ENCODE data around the gene ACTL7B.
"Not testable (repeated sequence)": the region's sequence is repeated elsewhere in the genome, so short reads cannot be mapped to it uniquely, and the experiment has no call there.

ACTL7B gene, protein sequence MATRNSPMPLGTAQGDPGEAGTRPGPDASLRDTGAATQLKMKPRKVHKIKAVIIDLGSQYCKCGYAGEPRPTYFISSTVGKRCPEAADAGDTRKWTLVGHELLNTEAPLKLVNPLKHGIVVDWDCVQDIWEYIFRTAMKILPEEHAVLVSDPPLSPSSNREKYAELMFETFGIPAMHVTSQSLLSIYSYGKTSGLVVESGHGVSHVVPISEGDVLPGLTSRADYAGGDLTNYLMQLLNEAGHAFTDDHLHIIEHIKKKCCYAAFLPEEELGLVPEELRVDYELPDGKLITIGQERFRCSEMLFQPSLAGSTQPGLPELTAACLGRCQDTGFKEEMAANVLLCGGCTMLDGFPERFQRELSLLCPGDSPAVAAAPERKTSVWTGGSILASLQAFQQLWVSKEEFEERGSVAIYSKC

DNA sequence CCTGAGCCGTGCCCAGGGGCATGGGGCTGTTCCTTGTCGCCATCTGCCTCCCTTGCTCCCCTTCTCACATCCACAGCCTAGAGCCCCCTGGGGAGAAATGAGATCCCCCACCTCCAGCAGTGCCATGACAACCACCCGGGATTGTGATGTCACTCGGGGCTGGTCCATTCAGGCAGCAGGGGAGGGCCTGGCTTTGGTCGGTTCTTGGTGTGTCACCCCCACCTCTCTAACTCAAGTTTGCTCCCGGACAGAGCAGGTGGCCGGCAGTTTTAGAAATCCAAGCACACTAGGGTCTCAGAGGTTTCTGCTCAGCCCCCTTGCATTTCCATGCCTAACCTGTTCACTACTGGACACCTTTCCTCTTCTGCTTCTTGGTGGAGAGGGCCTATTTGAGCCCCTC lies at the start of gene ACTL7B:
Gene ACTL7B, minus strand, starts transcription at position 99 of the 400 bp plus-strand sequence. Its CDS starts 56 bp downstream, at position 43.
- H3K4me3 ChIP-seq (replicated peaks; ENCODE audit: low read depth, low read length): no peak within 1 kb of the TSS
- no peak for DNase-seq (ENCODE audit: extremely low read depth, low read depth)
- TF ChIP-seq, protein P1, sequence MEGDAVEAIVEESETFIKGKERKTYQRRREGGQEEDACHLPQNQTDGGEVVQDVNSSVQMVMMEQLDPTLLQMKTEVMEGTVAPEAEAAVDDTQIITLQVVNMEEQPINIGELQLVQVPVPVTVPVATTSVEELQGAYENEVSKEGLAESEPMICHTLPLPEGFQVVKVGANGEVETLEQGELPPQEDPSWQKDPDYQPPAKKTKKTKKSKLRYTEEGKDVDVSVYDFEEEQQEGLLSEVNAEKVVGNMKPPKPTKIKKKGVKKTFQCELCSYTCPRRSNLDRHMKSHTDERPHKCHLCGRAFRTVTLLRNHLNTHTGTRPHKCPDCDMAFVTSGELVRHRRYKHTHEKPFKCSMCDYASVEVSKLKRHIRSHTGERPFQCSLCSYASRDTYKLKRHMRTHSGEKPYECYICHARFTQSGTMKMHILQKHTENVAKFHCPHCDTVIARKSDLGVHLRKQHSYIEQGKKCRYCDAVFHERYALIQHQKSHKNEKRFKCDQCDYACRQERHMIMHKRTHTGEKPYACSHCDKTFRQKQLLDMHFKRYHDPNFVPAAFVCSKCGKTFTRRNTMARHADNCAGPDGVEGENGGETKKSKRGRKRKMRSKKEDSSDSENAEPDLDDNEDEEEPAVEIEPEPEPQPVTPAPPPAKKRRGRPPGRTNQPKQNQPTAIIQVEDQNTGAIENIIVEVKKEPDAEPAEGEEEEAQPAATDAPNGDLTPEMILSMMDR (IDR thresholded peaks at IDR 0.05; ENCODE audit: low read depth, low read length, missing control alignments): no peak

DNA sequence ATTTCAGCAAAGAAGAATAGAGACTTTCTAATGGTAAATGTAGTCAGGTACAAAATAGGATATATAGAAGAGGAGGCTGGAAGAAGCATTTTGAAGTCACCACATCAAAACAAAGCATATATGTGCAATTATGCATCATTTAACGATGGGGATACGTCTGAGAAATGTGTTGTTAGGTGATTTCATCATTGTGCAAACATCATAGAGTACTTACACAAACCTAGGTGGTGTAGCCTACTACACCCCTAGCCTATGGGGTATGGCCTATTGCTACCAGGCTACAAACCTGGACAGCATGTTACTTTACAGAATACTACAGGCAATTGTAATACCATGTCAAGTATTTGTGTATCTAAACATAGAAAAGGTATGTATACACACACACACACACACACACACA lies 49.7 kb upstream of the ACTL7B start:
- TF ChIP-seq, protein P1 (IDR thresholded peaks at IDR 0.05; ENCODE audit: low read depth, low read length, missing control alignments): no peak
- H3K4me3 ChIP-seq (replicated peaks; ENCODE audit: low read depth, low read length): no peak overlapping the region
- no peak for DNase-seq (ENCODE audit: extremely low read depth, low read depth)

DNA sequence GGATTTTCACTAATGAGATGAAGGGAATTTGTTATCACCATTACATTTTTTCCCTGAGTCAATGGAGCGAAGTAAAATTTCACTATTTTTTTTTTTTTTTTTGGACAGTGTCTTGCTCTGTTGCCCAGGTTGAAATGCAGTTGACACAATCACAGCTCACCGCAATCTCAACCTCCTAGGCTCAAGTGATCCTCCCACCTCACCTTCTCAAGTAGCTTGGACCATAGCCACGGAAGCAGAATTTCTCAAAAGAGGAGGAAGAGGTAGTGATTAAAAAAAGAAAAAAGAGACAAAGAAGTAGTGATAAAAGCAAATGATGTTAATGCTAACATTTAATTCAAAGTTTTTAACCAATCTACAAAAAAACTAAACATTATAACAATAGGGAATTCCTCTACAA lies 48.4 kb upstream of the ACTL7B start:
- TF ChIP-seq, protein P1 (IDR thresholded peaks at IDR 0.05; ENCODE audit: low read depth, low read length, missing control alignments): no peak
- no peak for DNase-seq (ENCODE audit: extremely low read depth, low read depth)
- no peak overlapping the region for H3K4me3 ChIP-seq (replicated peaks; ENCODE audit: low read depth, low read length)

DNA sequence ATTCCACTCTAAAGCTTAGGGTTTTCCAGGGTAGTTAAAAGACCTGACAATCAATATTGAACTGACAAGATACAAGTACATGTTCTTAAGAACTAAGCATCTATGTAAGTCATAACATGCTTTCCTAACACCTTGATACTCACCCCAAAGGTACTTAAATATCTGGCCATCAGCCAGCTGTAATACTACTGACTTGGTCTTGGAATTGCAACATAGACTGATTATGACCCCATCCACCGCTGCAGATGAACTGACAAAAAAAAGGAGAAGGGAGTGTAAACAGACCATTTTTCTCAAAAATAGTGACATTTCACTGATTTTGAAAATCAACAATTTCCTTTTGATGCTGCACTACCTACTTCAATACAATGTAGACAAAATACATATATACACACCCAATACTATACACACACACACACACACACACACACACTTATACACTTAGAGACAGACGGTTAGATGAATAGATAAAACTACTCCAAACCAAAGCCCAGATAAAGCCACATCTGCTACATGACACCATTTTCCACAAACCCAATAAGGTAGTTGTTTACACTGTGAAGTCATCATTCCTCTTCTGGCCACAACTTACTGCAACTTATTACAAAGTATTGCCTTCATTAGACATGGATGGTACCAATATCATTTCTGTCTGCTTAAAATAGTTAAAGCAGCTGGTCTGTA lies 47.8 kb upstream of the ACTL7B start:
- TF ChIP-seq, protein P1 (IDR thresholded peaks at IDR 0.05; ENCODE audit: low read depth, low read length, missing control alignments): no peak
- no peak for DNase-seq (ENCODE audit: extremely low read depth, low read depth)
- no peak overlapping the region for H3K4me3 ChIP-seq (replicated peaks; ENCODE audit: low read depth, low read length)

DNA sequence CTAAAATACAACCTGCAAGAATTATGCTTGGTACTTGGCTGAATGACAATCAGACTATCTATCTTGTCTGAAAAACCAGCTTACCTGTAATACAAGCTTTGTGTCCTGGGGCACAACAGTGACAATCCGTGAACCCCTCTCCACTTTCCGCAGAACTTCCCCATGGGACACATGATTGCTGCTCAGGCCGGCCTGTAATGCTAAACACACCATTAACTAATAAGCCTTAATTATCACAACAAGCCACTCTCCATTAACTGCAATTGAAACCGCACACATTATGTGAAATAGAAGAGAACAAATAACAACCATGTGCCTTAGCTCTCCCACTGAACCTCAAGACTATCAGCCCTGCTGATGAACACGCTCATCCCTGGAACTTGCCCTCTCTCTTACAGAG lies 44.4 kb upstream of the ACTL7B start:
- H3K4me3 ChIP-seq (replicated peaks; ENCODE audit: low read depth, low read length): no peak overlapping the region
- DNase-seq (ENCODE audit: extremely low read depth, low read depth): no peak
- TF ChIP-seq, protein P1 (IDR thresholded peaks at IDR 0.05; ENCODE audit: low read depth, low read length, missing control alignments): no peak

DNA sequence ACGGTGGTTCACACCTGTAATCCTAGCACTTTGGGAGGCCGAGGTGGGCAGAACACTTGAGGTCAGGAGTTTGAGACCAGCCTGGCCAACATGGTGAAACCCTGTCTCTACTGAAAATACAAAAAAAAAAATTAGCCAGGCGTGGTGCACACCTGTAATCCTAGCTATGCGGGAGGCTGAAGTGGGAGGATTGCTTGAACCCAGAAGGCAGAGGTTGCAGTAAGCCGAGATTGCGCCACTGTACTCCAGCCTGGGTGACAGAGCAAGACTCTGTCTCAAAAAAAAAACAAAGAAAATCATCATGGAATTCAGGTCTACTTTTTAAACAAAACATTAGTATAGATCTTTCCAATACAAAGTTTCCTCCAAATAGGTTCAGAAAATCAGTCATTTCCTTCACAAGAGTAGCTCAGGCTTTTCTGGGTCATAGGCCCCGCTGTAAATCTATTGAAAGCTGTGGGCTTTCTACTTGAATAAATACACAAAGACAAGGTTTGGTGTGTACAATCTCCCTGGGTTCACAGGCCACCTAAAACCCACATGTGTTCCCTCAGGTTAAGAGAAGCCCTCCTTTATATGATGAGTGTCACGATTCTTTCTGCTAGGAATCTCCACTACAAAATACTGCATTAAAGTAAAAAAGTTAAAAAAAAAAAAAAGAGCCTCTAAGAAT lies 43.4 kb upstream of the ACTL7B start:
- not testable (repeated sequence) for DNase-seq (ENCODE audit: extremely low read depth, low read depth); H3K4me3 ChIP-seq (replicated peaks; ENCODE audit: low read depth, low read length)
